HG03159 (cell line): ENCODE results near the gene ADAMTS15.

Source experiments
- ATAC-seq: cut with Tn5 transposase; IDR thresholded peaks from one replicate; pipeline ENCODE4 v1.9.1; 2021; ENCODE audit warnings: mild to moderate bottlenecking, moderate library complexity; ENCODE audit not compliant: unreplicated experiment

The ADAMTS15 gene

GRCh38 chr11:130457623-130458409 is 9.4 kb downstream of the ADAMTS15 start:
- no peak for ATAC-seq

DNA sequence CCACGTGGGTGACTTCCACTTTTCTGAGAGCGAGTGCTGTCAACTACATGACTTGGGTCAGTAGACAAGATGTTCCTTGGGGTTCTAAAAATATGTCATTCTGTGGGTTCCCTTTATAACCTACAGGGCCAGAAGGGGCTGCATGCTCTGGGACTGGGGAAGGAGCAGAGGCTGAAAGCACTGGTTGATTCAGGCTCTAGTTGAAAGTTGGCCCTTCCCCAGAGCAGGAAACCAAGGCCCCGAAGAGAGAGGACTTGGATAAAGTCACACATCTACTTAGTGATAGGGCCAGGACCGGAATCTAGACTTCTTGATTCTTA is 9.9 kb downstream of the ADAMTS15 start:
- ATAC-seq = no peak

DNA sequence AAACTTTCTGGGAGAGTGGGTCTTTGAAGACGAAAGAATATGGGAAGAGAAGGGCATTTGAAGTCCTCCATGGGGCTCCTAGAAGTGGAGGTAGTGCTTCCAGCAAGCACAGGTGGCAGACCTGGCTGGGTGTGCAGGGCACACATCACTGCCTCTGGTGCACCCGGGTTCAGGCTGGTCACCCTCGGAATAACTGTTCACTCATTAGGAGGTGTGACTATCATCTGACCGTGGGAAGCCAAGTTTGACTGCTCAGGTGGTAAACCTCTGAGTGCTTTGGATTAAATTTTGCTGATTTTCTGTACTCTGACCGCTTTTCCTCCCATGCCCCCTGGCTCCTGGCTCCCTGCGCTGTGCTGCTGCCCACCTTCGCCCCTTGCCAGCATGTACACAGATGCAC is 11.1 kb downstream of the ADAMTS15 start:
- no peak for ATAC-seq

GRCh38 chr11:130462101-130462885 is 13.8 kb downstream of the ADAMTS15 start:
- ATAC-seq = no peak

DNA sequence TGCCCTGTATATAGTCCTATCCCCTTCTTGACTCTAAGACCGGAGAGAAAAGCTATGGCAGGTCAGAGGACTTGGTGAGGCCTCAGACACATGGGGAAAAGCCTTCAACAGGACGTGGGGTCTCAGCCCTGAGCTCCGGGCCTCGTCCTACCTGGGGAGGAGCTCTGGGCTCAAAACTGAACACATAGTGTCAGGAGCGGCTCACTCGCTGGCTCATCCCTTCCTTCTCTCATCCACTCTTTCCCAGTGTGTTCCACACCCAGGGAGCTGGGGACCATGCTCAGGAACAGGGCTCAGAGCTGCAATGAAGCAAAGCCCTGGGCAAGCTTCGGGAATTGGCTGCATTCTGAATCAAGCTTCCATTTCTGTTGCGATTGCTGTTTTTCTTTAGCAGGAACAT is 14.5 kb downstream of the ADAMTS15 start:
- ATAC-seq = no peak

GRCh38 chr11:130464291-130464812 is 15.9 kb downstream of the ADAMTS15 start:
- no peak for ATAC-seq

GRCh38 chr11:130465263-130465662 is 16.8 kb downstream of the ADAMTS15 start:
- ATAC-seq = no peak

DNA sequence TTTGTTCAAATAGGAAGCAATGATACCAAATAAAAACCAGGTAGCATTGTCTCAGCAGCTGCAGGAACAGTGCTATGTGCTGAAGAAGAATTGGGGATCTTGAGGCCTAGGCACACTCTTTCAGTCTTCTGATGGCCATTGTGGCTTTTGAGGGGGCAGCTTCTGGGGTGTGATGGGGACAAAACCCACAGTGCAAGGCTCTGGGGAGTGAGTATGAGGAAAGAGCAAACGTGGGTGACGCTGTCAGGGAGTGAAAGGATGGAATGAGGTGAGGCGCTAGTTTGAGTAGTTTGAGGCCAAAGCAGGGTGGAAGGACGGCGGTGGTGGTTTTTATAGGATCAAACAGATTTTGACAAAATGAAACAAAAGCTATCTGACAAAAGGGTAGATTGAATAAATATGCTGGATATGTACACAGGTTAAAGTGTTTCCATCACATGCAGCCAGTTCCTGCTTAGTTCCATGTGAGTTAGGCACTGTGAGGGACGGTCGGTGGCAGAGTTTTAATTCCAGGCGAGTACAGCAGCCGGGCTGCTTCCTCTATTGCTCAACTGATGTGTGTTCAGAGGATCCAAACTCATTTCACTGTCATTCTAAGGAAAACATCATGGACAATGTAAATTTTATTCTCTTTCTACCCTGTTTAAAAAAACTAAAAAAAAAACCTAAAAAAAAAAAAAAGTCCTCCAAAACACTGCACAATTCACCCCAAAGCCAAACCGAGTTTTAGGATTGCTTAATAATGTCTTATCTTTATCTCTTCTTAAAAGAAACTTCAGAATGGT is 18.9 kb downstream of the ADAMTS15 start:
- no peak for ATAC-seq

- no peak for ATAC-seq
Observed at GRCh38 chr11:130469181-130469580, 20.7 kb downstream of the ADAMTS15 start.

GRCh38 chr11:130470832-130471706 is 22.6 kb downstream of the ADAMTS15 start:
- ATAC-seq = no peak

DNA sequence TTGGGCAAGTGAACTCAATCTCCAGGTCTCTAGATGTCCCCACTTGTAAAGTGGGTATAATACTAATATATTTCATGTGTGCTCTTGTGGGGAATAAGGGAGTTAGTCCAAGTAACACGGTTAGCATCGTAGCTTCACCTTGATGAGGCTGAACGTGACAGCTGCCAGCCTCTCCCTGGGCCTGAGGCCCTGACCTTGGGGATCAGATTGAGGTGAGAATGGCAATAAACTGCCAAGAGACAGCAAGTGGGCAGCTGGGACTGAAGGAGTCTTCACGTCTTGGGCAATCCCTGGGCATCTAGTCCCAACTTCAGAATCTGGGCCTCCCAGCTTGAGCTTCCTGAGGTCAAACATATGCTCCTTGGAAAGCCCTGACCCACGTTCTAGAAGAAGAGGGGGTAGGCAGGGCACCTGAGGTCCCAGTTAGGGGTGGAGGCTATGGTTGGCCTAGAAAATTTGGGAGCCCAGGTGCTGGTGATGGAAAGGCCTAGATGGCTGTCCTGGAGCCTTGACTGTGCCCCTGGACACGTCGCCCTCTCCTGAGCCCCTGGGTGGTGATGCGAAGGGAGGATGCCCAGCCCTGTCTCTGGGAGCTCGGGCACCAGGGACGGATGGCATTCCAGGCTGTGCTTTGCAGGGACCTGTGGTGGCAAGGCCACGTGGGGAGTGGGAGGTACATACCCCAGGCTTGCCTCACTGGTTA is 23.4 kb downstream of the ADAMTS15 start:
- ATAC-seq = no peak

- no peak for ATAC-seq
Observed at GRCh38 chr11:130472434-130472961, 24.1 kb downstream of the ADAMTS15 start.

DNA sequence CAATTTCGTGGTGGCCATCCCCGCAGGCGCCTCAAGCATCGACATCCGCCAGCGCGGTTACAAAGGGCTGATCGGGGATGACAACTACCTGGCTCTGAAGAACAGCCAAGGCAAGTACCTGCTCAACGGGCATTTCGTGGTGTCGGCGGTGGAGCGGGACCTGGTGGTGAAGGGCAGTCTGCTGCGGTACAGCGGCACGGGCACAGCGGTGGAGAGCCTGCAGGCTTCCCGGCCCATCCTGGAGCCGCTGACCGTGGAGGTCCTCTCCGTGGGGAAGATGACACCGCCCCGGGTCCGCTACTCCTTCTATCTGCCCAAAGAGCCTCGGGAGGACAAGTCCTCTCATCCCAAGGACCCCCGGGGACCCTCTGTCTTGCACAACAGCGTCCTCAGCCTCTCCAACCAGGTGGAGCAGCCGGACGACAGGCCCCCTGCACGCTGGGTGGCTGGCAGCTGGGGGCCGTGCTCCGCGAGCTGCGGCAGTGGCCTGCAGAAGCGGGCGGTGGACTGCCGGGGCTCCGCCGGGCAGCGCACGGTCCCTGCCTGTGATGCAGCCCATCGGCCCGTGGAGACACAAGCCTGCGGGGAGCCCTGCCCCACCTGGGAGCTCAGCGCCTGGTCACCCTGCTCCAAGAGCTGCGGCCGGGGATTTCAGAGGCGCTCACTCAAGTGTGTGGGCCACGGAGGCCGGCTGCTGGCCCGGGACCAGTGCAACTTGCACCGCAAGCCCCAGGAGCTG is 24.8 kb downstream of the ADAMTS15 start:
- no peak for ATAC-seq

- ATAC-seq = no peak
Observed at GRCh38 chr11:130473795-130474377, 25.4 kb downstream of the ADAMTS15 start.

GRCh38 chr11:130474637-130475400 is 26.4 kb downstream of the ADAMTS15 start:
- no peak for ATAC-seq

DNA sequence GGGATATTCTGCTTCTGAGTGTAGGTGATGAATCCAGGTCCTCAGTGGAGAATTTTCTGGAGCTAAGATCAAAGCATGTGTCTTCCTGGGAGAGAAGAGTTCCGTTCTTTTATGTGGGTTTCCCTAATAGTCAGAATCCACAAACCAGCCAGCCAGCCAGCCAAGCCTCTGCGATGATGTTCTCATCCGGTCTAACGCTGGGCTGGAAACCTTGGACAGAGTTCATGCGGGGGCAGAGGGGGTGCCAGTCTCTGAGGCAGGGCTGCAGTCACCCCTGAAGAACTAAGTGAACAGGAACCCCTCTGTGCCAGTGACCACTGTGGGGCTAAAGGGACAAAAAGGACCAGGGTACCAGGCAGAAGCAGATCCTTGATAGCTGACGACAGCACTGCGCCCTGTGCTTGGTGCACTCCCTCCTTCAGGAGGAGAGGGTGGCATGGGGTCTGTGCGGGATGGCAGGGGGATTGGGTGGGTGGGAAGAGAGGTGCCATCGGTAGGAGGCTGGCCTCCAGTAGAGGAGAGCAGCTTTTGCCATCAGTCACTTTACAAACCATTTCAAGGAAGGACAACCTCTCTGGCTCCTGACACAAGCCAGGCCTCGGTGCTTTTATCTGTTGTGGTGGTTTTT is 27.1 kb downstream of the ADAMTS15 start:
- ATAC-seq = no peak

DNA sequence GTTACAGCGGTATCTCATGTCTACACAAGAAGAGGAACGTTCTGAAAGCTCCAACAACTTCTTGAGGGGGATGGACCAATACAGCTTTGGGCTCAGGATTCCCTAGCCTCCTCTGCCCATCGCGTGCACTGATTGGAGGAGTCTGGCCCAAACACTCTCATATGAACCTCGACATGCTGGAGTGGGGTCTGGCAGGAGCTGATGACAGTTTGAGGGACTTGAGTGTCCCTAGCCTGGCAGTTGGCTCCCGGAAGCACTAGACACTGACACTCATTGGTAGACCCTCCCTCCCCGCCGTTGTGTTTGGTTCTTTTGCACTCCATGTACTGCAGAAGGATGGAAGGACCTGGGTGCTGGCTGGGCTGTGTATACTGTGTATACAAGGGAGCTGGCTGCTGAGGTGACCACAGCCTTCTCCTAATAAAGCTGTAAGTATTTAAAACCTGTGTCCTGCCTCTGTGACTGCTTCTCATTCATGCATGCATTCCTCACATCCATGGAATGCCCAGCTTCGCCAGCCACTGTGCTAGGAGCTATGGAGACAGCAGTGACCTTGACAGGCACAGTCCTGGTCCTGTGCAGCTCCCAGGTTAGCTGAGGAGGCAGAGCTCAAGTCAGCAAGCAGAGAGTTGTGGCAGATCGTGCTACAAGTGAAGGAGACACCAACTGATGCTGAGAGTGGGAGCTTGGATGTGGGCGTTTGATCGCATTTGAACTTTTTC is 27.9 kb downstream of the ADAMTS15 start:
- ATAC-seq = no peak
